Central memory CD8-positive, alpha-beta T cell (primary cell): ENCODE results near the gene LINGO3.

Source experiments
- ATAC-seq: fragments of 150-1000 bp; cut with Tn5 transposase; replicated peaks from 2 replicates; pipeline ENCODE4 v1.10.0; 2022; ENCODE audit warnings: mild to moderate bottlenecking, moderate FRiP score, moderate number of reproducible peaks; ENCODE audit not compliant: poor library complexity, severe bottlenecking; ENCODE audit errors: extremely low read depth
- DNase-seq, 2 donors: peaks; one replicate each; pipeline ENCODE4 v3.0.0; 2021; ENCODE audit warnings: low spot score in 2 of 2
- H3K27ac Mint-ChIP-seq: one replicate; pipeline ENCODE4 v1.8.0; 2022; ENCODE audit warnings: low read depth, mild to moderate bottlenecking, moderate library complexity, mixed read lengths
- H3K27me3 Mint-ChIP-seq: one replicate; pipeline ENCODE4 v1.8.0; 2022; ENCODE audit warnings: mixed read lengths
- H3K36me3 Mint-ChIP-seq: one replicate; pipeline ENCODE4 v1.8.0; 2022; ENCODE audit warnings: mild to moderate bottlenecking, moderate library complexity, mixed read lengths; ENCODE audit not compliant: insufficient read depth
- H3K4me1 Mint-ChIP-seq: one replicate; pipeline ENCODE4 v1.8.0; 2022; ENCODE audit warnings: mixed read lengths
- H3K4me3 Mint-ChIP-seq: one replicate; pipeline ENCODE4 v1.8.0; 2022; ENCODE audit warnings: mild to moderate bottlenecking, moderate library complexity, mixed read lengths
- H3K9me3 Mint-ChIP-seq: one replicate; pipeline ENCODE4 v1.8.0; 2022; ENCODE audit warnings: mixed read lengths

Gene LINGO3

GRCh38 chr19:2303211-2303798 lies 4.6 kb downstream of the LINGO3 start:
- ATAC-seq (no peak), DNase-seq (no peak)
- H3K4me3 Mint-ChIP-seq = peak overlapping the region; percentile 59
- H3K27me3 Mint-ChIP-seq = peaks cover 51% of the 10 kb centered on the region
- H3K4me1 Mint-ChIP-seq = peaks cover 8% of the 10 kb centered on the region
- peaks cover 10% of the 10 kb centered on the region for H3K36me3 Mint-ChIP-seq
- H3K9me3 Mint-ChIP-seq = no peaks in the 10 kb centered on the region
- no peak overlapping the region for H3K27ac Mint-ChIP-seq

- Mint-ChIP-seq H3K4me1 (peaks cover 8% of the 10 kb centered on the region), H3K4me3 (peak overlapping the region; percentile 59), H3K27ac (no peak overlapping the region), H3K9me3 (no peaks in the 10 kb centered on the region), H3K27me3 (peaks cover 50% of the 10 kb centered on the region), H3K36me3 (peaks cover 10% of the 10 kb centered on the region)
- DNase-seq = no peak
- peak; percentile 46 for ATAC-seq
Measured at GRCh38 chr19:2302319-2303210, 5.4 kb downstream of the LINGO3 start.

- peaks cover 12% of the 10 kb centered on the region for H3K36me3 Mint-ChIP-seq
- H3K9me3 Mint-ChIP-seq = no peaks in the 10 kb centered on the region
- ATAC-seq = no peak
- H3K4me1 Mint-ChIP-seq = peaks cover 8% of the 10 kb centered on the region
- H3K27me3 Mint-ChIP-seq = peaks cover 32% of the 10 kb centered on the region
- peak overlapping the region; percentile 85 for H3K27ac Mint-ChIP-seq
- H3K4me3 Mint-ChIP-seq = no peak overlapping the region
- DNase-seq = no peak
Measured at GRCh38 chr19:2300533-2300932, 7.4 kb downstream of the LINGO3 start.

GRCh38 chr19:2296141-2296540 lies 11.8 kb downstream of the LINGO3 start:
- Mint-ChIP-seq H3K4me3 (no peak overlapping the region), H3K36me3 (peaks cover 24% of the 10 kb centered on the region), H3K4me1 (peaks cover 8% of the 10 kb centered on the region), H3K27me3 (no peaks in the 10 kb centered on the region), H3K9me3 (no peaks in the 10 kb centered on the region), H3K27ac (no peak overlapping the region)
- DNase-seq = no peak
- ATAC-seq = no peak

- Mint-ChIP-seq H3K27me3 (no peaks in the 10 kb centered on the region), H3K27ac (no peak overlapping the region), H3K9me3 (no peaks in the 10 kb centered on the region), H3K36me3 (peaks cover 27% of the 10 kb centered on the region), H3K4me3 (no peak overlapping the region), H3K4me1 (peaks cover 11% of the 10 kb centered on the region)
- ATAC-seq = no peak
- no peak for DNase-seq
Measured at GRCh38 chr19:2294687-2295335, 13.1 kb downstream of the LINGO3 start.

- Mint-ChIP-seq H3K4me1 (peaks cover 29% of the 10 kb centered on the region), H3K27ac (no peak overlapping the region), H3K27me3 (no peaks in the 10 kb centered on the region), H3K9me3 (no peaks in the 10 kb centered on the region), H3K4me3 (peak overlapping the region; percentile 77), H3K36me3 (peaks cover 40% of the 10 kb centered on the region)
- ATAC-seq (no peak), DNase-seq (no peak)
Measured at GRCh38 chr19:2291185-2291751, 16.7 kb downstream of the LINGO3 start.

GRCh38 chr19:2290441-2291184 lies 17.3 kb downstream of the LINGO3 start:
- Mint-ChIP-seq H3K9me3 (no peaks in the 10 kb centered on the region), H3K36me3 (peaks cover 38% of the 10 kb centered on the region), H3K4me3 (peak overlapping the region; percentile 77), H3K27me3 (no peaks in the 10 kb centered on the region), H3K4me1 (peaks cover 29% of the 10 kb centered on the region), H3K27ac (peak overlapping the region; percentile 90)
- ATAC-seq (peak; percentile 20), DNase-seq (no peak)

- Mint-ChIP-seq H3K4me1 (peaks cover 29% of the 10 kb centered on the region), H3K36me3 (peaks cover 43% of the 10 kb centered on the region), H3K9me3 (no peaks in the 10 kb centered on the region), H3K27ac (peak overlapping the region; percentile 90), H3K27me3 (no peaks in the 10 kb centered on the region), H3K4me3 (peak overlapping the region; percentile 77)
- peak; percentile 71 for ATAC-seq
- no peak for DNase-seq
Measured at GRCh38 chr19:2289714-2290435, 18.1 kb downstream of the LINGO3 start.

GRCh38 chr19:2288818-2289713 lies 18.9 kb downstream of the LINGO3 start:
- peak overlapping the region; percentile 77 for H3K4me3 Mint-ChIP-seq
- no peaks in the 10 kb centered on the region for H3K27me3 Mint-ChIP-seq
- H3K27ac Mint-ChIP-seq = peak overlapping the region; percentile 90
- DNase-seq = no peak
- H3K9me3 Mint-ChIP-seq = no peaks in the 10 kb centered on the region
- H3K36me3 Mint-ChIP-seq = peaks cover 48% of the 10 kb centered on the region
- H3K4me1 Mint-ChIP-seq = peaks cover 27% of the 10 kb centered on the region
- ATAC-seq = peak; percentile 6

- Mint-ChIP-seq H3K4me1 (peaks cover 21% of the 10 kb centered on the region), H3K9me3 (no peaks in the 10 kb centered on the region), H3K27ac (peak overlapping the region; percentile 90), H3K27me3 (no peaks in the 10 kb centered on the region), H3K4me3 (peak overlapping the region; percentile 77), H3K36me3 (peaks cover 44% of the 10 kb centered on the region)
- no peak for DNase-seq
- no peak for ATAC-seq
Measured at GRCh38 chr19:2288338-2288817, 19.6 kb downstream of the LINGO3 start.
